ENCODE data around the gene UNC13B.

Gene UNC13B

GRCh38 chr9:35322075-35322885 is 160.5 kb downstream of the UNC13B start:
- FAIRE-seq (no peak), DNase-seq (ENCODE audit: low spot score) (no peak)

GRCh38 chr9:35324966-35325365 is 163.2 kb downstream of the UNC13B start:
- no peak for FAIRE-seq
- DNase-seq (ENCODE audit: low spot score): no peak

GRCh38 chr9:35333551-35333950 is 171.7 kb downstream of the UNC13B start:
- DNase-seq (ENCODE audit: low spot score): no peak
- FAIRE-seq: no peak

GRCh38 chr9:35335164-35335563 is 173.4 kb downstream of the UNC13B start:
- DNase-seq (ENCODE audit: low spot score) (no peak), FAIRE-seq (no peak)

- FAIRE-seq (no peak), DNase-seq (ENCODE audit: low spot score) (no peak)
Observed at GRCh38 chr9:35338086-35338485, 176.3 kb downstream of the UNC13B start.

- FAIRE-seq (no peak), DNase-seq (ENCODE audit: low spot score) (no peak)
Observed at GRCh38 chr9:35338561-35339274, 176.9 kb downstream of the UNC13B start.

GRCh38 chr9:35340046-35340445 is 178.2 kb downstream of the UNC13B start:
- DNase-seq (ENCODE audit: low spot score): no peak
- no peak for FAIRE-seq

GRCh38 chr9:35341021-35341420 is 179.2 kb downstream of the UNC13B start:
- FAIRE-seq (no peak), DNase-seq (ENCODE audit: low spot score) (no peak)

- no peak for FAIRE-seq
- no peak for DNase-seq (ENCODE audit: low spot score)
Observed at GRCh38 chr9:35341585-35341984, 179.8 kb downstream of the UNC13B start.

- no peak for DNase-seq (ENCODE audit: low spot score)
- FAIRE-seq: no peak
Observed at GRCh38 chr9:35342221-35342958, 180.6 kb downstream of the UNC13B start.

GRCh38 chr9:35348109-35348508 is 186.3 kb downstream of the UNC13B start:
- DNase-seq (ENCODE audit: low spot score) (no peak), FAIRE-seq (no peak)

- FAIRE-seq (no peak), DNase-seq (ENCODE audit: low spot score) (no peak)
Observed at GRCh38 chr9:35349287-35349990, 187.6 kb downstream of the UNC13B start.

- DNase-seq (ENCODE audit: low spot score): no peak
- no peak for FAIRE-seq
Observed at GRCh38 chr9:35350212-35350611, 188.4 kb downstream of the UNC13B start.

- DNase-seq (ENCODE audit: low spot score) (no peak), FAIRE-seq (no peak)
Observed at GRCh38 chr9:35350827-35351549, 189.2 kb downstream of the UNC13B start.

- no peak for FAIRE-seq
- no peak for DNase-seq (ENCODE audit: low spot score)
Observed at GRCh38 chr9:35353731-35354365, 192.0 kb downstream of the UNC13B start.

GRCh38 chr9:35355939-35356338 is 194.1 kb downstream of the UNC13B start:
- DNase-seq (ENCODE audit: low spot score) (no peak), FAIRE-seq (no peak)

- DNase-seq (ENCODE audit: low spot score) (no peak), FAIRE-seq (no peak)
Observed at GRCh38 chr9:35357116-35357515, 195.3 kb downstream of the UNC13B start.

GRCh38 chr9:35357826-35358225 is 196.0 kb downstream of the UNC13B start:
- no peak for FAIRE-seq
- DNase-seq (ENCODE audit: low spot score): no peak

- FAIRE-seq (no peak), DNase-seq (ENCODE audit: low spot score) (no peak)
Observed at GRCh38 chr9:35364817-35365585, 203.2 kb downstream of the UNC13B start.

- DNase-seq (ENCODE audit: low spot score): no peak
- FAIRE-seq: no peak
Observed at GRCh38 chr9:35366627-35367026, 204.8 kb downstream of the UNC13B start.
